HG02571 (cell line): ENCODE results near the gene EWSR1.
"Not testable (repeated sequence)": the region's sequence is repeated elsewhere in the genome, so short reads cannot be mapped to it uniquely, and the experiment has no call there.

Experiments used
- ATAC-seq: cut with Tn5 transposase; IDR thresholded peaks from one replicate; pipeline ENCODE4 v1.9.1; 2021; ENCODE audit warnings: mild to moderate bottlenecking, moderate library complexity; ENCODE audit not compliant: unreplicated experiment

Gene EWSR1

DNA sequence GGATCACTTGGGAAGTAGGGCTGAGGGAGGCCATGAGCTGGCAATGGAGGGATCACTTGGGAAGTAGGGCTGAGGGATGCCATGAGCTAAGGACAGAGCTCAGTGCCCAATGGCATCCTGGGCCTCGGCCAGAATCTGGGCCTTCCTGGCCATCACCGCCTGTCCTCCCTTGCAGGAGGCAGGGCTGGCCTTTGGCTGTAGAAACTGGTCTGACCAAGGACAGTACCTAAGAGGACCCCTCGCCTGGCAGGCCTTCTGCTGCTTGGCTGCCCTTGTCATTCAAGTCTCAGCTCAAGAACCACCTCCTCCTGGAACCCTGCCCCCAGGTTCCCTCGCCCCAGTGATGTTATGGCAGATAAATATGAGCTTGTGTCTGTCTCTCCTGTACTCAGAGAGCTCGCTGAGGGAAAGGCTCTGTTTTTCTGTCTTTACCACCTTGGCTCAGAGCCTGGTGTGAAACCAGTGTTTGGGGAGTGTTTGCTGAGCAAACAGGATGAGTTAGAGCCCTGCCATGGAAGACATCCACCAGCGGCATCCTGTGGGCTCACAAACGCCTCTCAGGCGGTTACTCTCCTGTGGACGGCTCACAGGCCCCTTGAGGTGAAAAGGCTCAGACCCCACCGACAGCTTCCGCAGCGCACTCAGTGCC lies 66.8 kb downstream of the EWSR1 start:
- no peak for ATAC-seq

DNA sequence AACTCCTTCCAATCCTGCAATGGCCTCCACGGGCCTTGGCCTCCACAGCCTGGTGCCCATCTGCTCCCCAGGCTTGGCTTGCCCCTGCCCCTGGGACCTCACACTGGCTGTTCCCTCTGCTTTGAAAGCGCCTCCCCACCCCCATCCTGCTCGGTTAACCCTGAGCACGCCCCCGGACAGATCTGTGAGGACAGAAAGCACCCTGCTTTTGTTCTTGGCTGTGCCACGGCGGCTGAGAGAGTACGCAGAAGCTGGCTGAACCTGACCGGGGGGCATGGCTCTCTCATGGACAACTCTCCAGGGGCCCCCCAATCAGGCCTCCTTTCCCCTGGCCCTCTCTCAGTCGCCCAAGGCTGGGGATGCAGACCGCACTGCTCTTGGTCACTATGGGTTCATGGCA lies 67.6 kb downstream of the EWSR1 start:
- no peak for ATAC-seq

DNA sequence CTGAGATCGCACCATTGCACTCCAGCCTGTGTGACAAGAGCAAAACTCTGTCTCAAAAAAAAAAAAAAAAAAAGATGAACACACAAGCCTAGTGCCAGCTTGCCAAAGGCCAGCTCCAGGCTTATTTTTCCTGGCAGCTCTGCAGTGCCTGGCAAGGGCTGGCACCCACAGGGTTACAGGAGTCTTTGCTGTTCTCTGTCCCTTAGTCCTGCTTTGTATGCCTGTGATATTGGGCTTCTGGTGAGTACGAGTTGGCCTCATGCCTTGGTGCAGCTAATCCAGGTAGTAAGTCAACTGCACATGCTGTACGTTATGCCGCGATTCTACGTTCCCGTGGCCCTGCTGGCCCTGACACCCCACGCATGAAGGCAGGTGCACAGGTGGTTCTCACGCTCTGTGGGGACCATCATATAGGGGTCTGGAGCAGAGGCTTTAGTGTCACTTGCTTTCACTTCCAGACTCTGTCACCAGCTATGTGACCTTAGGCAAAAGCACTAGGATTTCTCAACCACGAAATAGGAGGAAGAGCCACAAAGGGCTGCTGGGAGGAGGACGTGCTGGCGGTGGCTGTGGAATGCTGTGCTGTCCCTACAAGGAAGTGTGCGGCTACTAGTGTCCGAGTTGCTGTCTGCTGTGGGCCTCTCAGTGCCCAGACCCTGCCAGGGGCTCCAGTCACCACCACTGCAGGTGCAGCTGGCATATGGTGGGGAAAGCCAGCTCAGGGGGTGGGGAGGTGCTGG lies 68.9 kb downstream of the EWSR1 start:
- ATAC-seq: no peak

DNA sequence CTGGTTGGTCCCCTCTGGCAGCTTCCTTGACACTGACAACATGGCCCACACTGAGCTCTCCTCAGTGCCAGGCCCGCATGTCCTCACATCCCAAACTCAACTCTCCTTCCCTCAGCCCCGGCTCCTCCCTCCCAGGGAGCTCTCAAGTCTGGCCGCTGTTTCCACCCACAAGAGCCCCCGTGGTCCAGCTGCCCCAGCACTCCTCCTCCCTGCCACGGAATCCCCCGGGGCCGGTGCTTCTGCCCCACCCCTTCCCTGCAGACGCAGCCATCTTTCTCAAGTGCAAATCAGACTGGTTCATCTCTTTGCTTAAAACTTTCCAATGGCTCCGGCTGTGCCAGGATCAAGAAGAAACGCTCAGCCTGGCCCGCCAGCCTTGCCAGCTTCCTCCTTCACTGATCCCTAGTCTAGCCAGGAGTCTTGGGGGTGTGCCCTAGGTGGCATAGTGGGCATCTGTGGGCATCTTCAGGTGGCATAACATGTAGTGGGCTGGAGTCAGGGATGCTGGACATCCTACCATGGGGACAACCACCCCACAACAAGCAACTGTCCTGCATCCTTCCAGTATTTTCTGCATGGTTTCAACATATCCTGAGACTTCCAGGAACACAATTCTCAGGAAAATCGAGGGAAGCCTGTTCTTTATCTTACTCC lies 69.7 kb downstream of the EWSR1 start:
- ATAC-seq: no peak

DNA sequence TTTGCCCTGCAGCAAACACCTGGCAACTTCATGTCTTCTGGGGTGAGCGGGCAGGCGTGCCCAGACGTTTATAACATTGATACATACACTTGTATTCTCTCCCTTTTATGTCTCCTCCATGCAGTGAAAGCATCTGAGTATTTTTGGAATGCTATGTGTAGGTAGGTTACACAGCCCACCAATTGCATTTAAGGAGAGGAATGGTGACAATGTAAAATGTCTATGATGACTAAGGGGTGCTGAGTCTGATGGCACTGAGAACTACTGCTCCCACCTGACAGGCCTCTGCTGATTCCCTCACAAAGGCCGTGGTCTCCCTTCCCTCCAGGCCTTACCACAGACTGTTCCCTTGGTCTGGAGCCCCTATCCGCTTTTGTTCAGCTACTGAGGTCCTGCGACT lies 70.3 kb downstream of the EWSR1 start:
- ATAC-seq: no peak

DNA sequence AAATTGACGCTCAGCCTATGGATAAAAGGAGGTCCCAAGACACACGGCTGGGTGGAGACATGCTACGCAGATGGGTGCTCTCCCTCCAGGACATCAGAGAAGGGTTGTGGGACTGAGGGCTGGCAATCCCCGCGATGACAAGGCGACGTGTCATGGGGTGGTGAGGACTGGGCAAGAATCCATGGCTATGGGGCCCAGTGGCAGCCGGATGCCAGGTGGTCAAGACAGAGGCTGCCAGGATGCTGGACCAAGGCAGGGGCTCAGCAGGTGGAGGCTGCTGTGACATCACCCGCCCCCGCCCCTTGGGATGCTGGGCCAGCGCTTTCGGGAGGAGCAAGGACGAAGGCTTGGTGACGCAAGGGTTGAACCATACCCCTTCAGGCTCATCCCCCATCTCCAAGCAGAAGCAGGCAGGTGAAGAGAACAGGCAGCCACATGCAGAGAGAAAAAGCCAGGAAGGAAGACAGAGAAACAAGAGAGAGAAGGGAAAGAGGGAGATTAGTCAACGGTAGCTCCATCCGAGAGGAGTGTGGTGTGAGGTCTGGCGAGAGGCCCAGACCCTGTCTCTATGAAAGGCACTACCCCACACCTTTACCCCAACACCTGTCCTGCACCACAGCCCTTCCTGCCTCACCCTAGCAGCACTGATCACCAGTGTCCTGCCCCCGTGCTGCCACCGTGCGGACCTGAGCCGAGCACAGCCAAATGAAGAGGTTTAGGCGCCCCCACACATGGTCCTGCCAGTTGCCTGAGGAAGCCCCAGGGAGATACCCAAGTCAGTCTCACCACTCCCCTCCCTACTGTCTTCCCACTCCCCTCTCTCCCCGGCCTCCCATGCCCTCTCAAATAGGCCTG lies 71.5 kb downstream of the EWSR1 start:
- no peak for ATAC-seq

DNA sequence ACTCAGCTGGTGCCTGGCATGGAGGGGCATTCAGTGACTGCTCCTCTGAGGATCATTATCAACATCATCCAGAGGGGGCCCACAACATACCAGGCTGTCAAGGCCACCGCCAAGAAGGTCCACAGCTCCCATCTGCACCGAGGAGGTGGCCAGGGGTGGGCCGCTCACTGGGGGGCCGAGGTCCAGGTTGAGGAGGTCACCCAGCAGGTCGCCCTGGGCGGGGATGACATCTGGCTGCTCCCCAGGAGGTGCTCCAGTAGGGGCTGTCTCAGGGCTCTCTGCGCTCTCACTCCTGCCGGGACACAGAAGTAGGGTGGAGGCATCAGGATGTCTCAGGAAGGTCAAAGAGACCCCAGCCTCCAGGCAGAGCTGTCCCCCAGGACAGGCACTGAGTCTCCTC lies 72.5 kb downstream of the EWSR1 start:
- ATAC-seq: no peak

DNA sequence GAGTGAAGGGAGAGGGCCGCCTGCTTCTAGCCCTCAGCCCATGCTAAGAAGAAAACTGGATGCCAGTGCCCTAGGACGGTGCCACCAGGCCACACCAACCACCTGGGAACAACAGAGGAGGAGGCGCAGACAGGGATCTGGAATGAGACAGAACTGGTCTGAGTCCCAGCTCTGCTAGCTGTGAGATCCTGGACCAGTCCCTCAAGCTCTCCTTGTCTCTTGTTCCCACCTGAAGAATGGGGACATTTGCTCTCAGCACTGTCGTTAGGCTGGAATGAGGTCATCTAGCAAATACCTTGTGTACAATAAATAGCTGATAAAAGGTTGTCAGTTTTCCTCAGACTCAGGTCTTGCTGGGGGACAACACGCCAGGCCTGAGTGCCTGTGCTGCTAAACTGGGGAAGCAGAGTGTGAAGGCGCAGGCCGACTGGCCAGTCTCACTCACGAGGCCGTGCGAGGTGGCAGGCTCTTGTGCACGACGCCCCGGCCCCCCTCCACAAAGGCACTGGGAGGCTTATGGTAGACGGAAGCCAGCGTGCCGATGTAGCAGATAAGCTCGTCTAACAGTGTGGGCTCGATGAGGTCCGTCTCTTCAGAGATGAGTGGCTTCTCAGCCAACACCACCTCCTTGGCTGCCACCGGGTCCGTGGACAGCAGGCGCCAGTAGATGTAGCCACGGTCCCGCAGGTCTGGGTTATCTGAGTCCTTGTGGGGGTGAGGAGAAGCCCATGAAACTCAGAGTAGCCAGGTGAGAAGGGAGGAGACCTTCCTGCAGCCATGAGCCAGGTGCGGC lies 73.2 kb downstream of the EWSR1 start:
- ATAC-seq: no peak

DNA sequence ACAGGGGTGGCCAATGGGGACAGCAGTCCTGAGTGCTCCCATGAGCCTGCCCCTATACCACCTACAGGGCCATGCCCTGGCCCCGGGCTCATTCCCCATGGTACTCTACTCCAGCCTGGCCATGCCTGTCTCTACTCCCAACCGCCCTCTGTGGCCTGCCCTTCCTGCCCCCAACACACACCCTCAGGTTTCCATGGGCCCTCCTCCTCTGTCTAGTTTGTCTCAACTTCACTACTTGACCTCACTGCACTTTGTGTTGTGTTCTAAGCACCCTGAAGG lies 73.7 kb downstream of the EWSR1 start:
- no peak for ATAC-seq

DNA sequence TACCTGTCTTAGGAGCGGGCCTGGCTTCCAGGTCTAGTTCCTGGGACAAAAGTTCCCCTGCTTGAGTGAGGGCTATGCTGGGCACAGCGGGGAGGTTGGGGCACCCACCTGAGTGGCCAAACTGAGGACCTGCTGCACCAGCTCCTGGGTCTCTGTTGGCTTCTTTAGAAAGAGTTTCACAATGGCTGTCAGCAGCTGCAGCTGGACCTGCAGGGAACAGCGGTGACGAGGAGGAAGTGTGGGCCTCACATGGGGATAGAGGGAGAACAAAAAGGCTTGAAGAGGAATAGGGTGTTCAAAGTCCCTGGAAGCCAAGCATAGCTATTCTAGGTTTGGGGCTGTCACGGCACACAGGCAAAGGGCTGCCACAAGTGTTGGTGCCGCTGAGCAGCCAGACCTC lies 74.1 kb downstream of the EWSR1 start:
- no peak for ATAC-seq

GRCh38 chr22:29342577-29343312 lies 74.7 kb downstream of the EWSR1 start:
- no peak for ATAC-seq

GRCh38 chr22:29343313-29343805 lies 75.3 kb downstream of the EWSR1 start:
- ATAC-seq: no peak

DNA sequence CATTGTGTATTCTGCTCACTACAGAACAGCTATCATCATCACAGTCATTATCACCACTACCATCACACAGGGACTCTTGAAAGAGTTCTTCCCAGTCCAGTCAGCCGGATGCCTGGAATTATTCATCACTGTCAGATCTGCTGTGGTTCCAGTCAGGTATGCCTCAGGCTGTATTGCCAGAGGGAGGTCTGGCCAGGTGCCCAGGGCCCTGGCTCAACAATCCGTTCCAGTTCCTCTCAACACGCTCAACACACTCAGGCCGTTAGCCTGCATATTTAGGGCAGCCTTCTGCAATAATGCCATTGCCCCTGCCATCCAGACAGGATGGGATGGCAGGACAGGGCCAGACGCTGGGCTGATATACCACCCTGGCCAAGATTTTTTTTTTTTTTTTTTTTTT lies 76.1 kb downstream of the EWSR1 start:
- ATAC-seq: no peak

GRCh38 chr22:29344889-29345288 lies 76.8 kb downstream of the EWSR1 start:
- not testable (repeated sequence) for ATAC-seq

GRCh38 chr22:29345932-29346331 lies 77.9 kb downstream of the EWSR1 start:
- no peak for ATAC-seq

- no peak for ATAC-seq
These were observed 78.6 kb downstream of the EWSR1 start for GRCh38 chr22:29346659-29347058.

- ATAC-seq: no peak
These were observed 80.0 kb downstream of the EWSR1 start for GRCh38 chr22:29348041-29348440.

DNA sequence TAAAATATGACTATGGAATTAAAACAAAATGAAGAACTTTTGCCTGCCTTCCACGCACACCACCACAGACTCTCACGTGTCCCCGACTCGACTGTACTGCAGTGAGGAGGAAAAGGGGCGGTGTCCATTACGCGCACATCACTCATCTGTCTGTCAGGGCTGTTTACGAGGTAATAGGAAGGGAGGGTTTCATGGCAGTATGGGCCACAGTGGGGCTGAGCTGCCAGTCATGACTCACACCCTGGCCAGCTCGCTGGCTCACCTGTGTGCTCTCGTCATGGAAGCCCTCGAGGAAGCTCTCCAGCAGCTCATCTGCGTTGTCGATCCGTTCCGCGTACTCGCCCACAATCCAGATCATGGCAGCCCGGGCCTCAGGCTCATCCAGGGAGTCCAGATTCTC lies 80.9 kb downstream of the EWSR1 start:
- no peak for ATAC-seq
